Type B pancreatic cell (in vitro differentiated cells): ENCODE data around the gene RADX. TPM values are rescaled to one million over a fixed set of nuclear protein-coding genes. Genes with fewer than 3 reads are reported as not detected.
A peak's percentile ranks its signal among the peaks of the same experiment; 100 is the strongest.

Experiments
- DNase-seq: peaks from one replicate; pipeline ENCODE4 v3.0.0; 2021; ENCODE audit warnings: mixed read lengths; ENCODE audit not compliant: unreplicated experiment; ENCODE audit errors: extremely low spot score
- H3K27ac Mint-ChIP-seq: 2 replicates; pipeline ENCODE4 v1.8.0; 2021; ENCODE audit warnings: mild to moderate bottlenecking, mixed read lengths
- H3K27me3 Mint-ChIP-seq: 2 replicates; pipeline ENCODE4 v1.8.0; 2021; ENCODE audit warnings: mixed read lengths
- H3K36me3 Mint-ChIP-seq: 2 replicates; pipeline ENCODE4 v1.8.0; 2021; ENCODE audit warnings: mixed read lengths
- H3K4me1 Mint-ChIP-seq: one replicate; pipeline ENCODE4 v1.8.0; 2021; ENCODE audit warnings: mixed read lengths; ENCODE audit not compliant: unreplicated experiment
- H3K4me3 Mint-ChIP-seq: 2 replicates; pipeline ENCODE4 v1.8.0; 2021; ENCODE audit warnings: mild to moderate bottlenecking, mixed read lengths
- H3K9me3 Mint-ChIP-seq: 2 replicates; pipeline ENCODE4 v1.8.0; 2021; ENCODE audit warnings: mixed read lengths
- CTCF ChIP-seq: fragments of 200-600 bp; sonication (generic); conservative IDR thresholded peaks from 2 replicates; pipeline ENCODE4 v1.5.0; 2021; ENCODE audit warnings: antibody characterized with exemption, mild to moderate bottlenecking
- long read RNA-seq: library from polyadenylated mRNA; unstranded; transcript quantifications from one replicate; pipeline ENCODE4 v2.0.0, GENCODE V29; 2020
- total RNA-seq: library from RNA; stranded (reverse); gene quantifications from 2 replicates; pipeline ENCODE4 v1.2.1, GENCODE V29; 2021; ENCODE audit warnings: low replicate concordance

Gene RADX
- 5.3 and 7.2 TPM in 2 replicates for total RNA-seq
- long read RNA-seq, partial matches to known transcripts: 5 of 8 reads
- long read RNA-seq, other reads (novel, unspliced or antisense): 2 of 8 reads

- Mint-ChIP-seq H3K9me3 (no peaks in the 10 kb centered on the region), H3K27ac (peak within 1 kb of the TSS; percentile 79), H3K27me3 (peaks cover 26% of the 10 kb centered on the region), H3K36me3 (no peaks in the 10 kb centered on the region), H3K4me1 (peaks cover 4% of the 10 kb centered on the region), H3K4me3 (peak within 1 kb of the TSS; percentile 92)
- DNase-seq: peak; percentile 76
- TF ChIP-seq CTCF: no peak
Measured at GRCh38 chrX:106611679-106612392, at the start of gene RADX. Gene RADX, plus strand, starts transcription at chrX:106611978. Its CDS starts 103 bp downstream, at chrX:106612081.

- no peaks in the 10 kb centered on the region for H3K4me1 Mint-ChIP-seq
Measured at GRCh38 chrX:106564986-106565385, 46.8 kb upstream of the RADX start.

GRCh38 chrX:106566362-106566761 lies 45.4 kb upstream of the RADX start:
- no peaks in the 10 kb centered on the region for H3K36me3 Mint-ChIP-seq
- peaks cover 5% of the 10 kb centered on the region for H3K9me3 Mint-ChIP-seq
- peaks cover 6% of the 10 kb centered on the region for H3K27me3 Mint-ChIP-seq
- no peak overlapping the region for H3K27ac Mint-ChIP-seq
- H3K4me1 Mint-ChIP-seq: no peaks in the 10 kb centered on the region
- TF ChIP-seq CTCF: no peak
- DNase-seq: no peak
- no peak overlapping the region for H3K4me3 Mint-ChIP-seq

More at GRCh38 chrX:106564986-106565385, 46.8 kb upstream of the RADX start:
- peaks cover 5% of the 10 kb centered on the region for H3K9me3 Mint-ChIP-seq
- no peak for TF ChIP-seq CTCF
- no peak for DNase-seq
- peaks cover 3% of the 10 kb centered on the region for H3K27me3 Mint-ChIP-seq
- no peak overlapping the region for H3K4me3 Mint-ChIP-seq
- H3K36me3 Mint-ChIP-seq: no peaks in the 10 kb centered on the region
- no peak overlapping the region for H3K27ac Mint-ChIP-seq

- no peak for TF ChIP-seq CTCF
- Mint-ChIP-seq H3K4me1 (no peaks in the 10 kb centered on the region), H3K27ac (no peak overlapping the region), H3K27me3 (no peaks in the 10 kb centered on the region), H3K36me3 (no peaks in the 10 kb centered on the region), H3K4me3 (no peak overlapping the region), H3K9me3 (peaks cover 4% of the 10 kb centered on the region)
- DNase-seq: no peak
Measured at GRCh38 chrX:106581856-106582255, 29.9 kb upstream of the RADX start.

GRCh38 chrX:106585478-106585877 lies 26.3 kb upstream of the RADX start:
- Mint-ChIP-seq H3K27ac (no peak overlapping the region), H3K4me3 (no peak overlapping the region), H3K27me3 (no peaks in the 10 kb centered on the region), H3K36me3 (no peaks in the 10 kb centered on the region), H3K9me3 (no peaks in the 10 kb centered on the region), H3K4me1 (no peaks in the 10 kb centered on the region)
- DNase-seq: no peak
- TF ChIP-seq CTCF: no peak
